Measurements from ENCODE around the gene NREP.

NREP gene

DNA sequence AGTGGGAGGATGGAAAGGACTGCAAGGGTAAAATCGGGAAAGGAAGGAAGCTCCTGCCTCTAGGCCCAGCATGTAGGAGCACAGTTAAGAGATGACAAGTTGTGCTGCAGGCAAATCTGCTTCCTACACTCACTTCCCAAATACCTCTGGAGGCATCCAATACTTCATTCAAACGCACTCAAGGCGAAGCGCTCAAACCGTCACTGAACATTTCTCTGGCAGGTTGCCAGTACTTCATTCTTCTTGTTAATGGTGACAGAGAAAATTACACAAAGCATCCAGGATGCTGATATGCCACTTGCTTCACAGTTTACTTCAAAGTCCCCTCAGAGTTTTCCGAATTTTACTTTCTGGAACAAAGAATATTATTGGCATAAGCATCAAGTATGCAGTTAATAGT, 59.8 kb downstream of the NREP start:
- DNase-seq (ENCODE audit: low spot score) = no peak

- DNase-seq (ENCODE audit: low spot score) = no peak
Measured at GRCh38 chr5:111695991-111696390, 61.0 kb downstream of the NREP start.

DNA sequence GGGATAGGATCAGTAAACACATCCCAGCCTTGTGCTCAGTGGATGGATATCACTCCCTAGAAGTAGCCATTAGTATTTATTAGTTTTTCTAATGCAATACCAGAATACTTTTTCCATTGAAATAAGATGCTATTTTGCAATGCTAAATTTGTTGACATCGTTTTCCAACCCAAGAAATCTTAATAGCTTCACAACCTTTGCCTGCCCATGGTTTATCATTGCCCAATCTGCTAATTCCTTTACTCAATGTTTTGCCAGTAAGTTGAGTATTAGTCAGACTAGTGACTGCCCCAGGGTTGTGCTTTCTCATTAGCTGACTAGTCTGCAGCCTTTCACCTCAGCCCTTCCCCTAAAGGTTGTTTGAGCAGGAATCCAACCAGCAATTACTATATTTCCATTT, 62.9 kb downstream of the NREP start:
- DNase-seq (ENCODE audit: low spot score) = no peak

DNA sequence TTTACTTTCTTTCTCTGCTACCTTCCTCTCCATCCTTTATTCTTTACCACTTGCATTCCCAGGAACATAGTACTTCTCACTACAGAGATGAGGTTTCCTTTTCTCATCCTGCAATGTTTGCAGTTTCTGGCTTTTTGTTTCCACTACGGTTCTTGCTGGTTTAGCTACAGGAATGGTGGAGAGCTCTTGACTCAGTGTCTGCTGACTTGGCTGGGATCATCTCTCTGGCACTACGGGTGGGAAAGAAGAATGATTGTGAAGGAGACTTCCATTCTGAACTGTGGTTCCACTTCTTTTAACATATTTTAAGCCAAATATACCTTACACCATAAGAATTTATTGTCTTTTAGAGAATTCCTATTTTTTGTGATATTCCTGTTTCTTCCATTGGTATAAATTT, 65.1 kb downstream of the NREP start:
- no peak for DNase-seq (ENCODE audit: low spot score)

GRCh38 chr5:111691508-111691907, 65.5 kb downstream of the NREP start:
- DNase-seq (ENCODE audit: low spot score) = no peak

DNA sequence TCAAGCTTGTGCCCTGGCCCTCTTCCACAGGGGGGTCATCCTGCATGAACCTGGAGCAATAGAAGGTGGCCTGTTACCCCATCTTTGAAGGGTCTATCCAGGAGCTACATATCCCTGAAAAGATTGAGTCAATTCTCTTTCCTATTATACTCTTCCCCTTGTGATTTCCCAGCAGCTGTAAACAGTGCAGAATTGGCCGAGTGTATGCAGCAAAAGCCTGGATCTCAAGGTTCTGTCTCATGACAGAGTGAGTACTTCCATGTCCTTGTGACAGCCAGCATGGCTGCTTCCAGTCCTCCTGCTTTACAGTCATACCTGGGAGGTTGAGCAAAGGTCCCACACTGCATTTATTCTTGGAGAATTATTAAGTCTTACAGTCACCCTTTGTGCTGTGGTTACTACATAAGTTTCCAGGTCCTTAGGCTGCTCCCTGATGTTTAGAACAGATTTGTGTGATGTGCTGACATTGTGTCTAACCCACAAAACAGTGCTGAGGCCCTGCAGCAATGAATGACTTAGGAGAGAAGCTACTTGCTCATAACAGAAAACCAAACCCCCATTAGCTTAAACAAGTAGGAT, 67.5 kb downstream of the NREP start:
- no peak for DNase-seq (ENCODE audit: low spot score)

DNA sequence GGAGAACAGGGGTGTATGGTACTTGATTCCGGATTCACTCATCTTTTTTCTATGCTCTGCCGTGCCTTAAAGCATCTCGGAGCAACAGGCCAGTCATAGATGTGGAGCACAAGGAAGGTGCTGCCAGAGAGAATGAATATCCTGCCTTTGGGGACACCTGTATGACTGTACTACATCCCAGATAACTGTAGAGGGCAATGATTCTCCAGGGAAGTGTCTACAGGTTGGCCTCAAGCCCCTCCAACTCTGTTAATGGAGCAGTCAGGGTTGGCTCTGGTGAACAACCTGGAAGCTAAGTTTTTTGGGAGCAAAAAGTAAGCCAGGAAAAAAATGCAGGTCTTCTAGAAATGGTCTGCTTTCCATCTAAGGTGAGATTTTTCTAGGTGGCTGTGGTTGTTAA, 71.0 kb downstream of the NREP start:
- DNase-seq (ENCODE audit: low spot score) = no peak

DNA sequence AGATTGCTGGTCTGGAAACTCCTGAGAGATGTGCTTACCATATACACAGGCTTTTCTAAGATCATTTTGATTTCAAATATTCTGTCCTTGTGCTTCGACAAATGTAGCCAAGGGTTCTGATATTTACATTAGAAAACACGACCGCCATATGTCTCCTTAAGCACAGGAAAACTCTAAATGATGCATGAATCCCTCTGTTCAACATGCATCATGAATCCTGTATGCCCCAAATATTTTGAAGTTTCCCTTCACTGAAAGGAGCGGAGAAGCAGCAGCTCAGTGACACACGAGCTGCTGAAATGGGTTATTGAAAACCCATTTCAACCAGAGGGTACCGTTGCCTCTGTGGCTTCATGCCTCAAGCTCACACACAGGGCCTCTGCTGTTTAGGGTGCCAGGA, 74.4 kb downstream of the NREP start:
- no peak for DNase-seq (ENCODE audit: low spot score)

- DNase-seq (ENCODE audit: low spot score) = no peak
Measured at GRCh38 chr5:111682121-111682520, 74.9 kb downstream of the NREP start.

DNA sequence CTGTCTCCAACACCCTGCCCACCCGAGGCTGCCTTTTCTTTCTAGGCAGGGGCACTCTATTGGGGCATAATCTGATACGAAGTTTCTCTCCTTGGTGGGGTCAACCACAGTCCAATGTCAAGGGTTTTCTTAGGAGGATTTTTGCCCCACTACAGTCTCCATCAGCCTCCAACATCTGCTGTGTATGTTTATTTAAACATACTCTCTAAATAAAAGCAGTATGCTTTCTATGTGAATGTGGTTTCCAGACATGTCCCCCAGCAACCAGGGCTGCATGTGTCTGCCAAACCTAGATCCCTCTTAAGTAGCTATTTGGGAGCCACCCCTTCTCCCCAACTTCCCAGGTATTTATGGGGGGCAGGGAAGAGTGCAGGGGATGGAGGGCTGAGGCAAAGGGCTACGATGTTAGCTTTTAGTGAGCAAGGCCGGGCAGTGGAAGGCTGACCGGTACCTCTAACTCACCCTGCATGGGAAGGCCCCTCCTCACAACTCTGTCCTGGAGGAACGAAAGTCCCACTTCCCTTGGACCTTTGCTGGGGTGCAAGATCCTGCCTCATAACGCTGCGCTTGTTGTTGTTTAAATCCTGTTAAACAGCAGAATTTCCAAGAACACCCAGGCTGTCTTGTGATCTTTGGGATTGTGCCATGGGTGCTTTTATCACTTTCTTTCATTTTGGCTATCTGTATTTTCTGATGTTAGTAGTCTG, 75.4 kb downstream of the NREP start:
- no peak for DNase-seq (ENCODE audit: low spot score)

GRCh38 chr5:111680737-111681413, 76.1 kb downstream of the NREP start:
- peak; percentile 17 for DNase-seq (ENCODE audit: low spot score)

- DNase-seq (ENCODE audit: low spot score) = no peak
Measured at GRCh38 chr5:111679611-111680010, 77.4 kb downstream of the NREP start.

Measured in RKO (cell line).